ENCODE data around the gene RFPL3.
A peak's percentile ranks its signal among the peaks of the same experiment; 100 is the strongest.

The RFPL3 gene

DNA sequence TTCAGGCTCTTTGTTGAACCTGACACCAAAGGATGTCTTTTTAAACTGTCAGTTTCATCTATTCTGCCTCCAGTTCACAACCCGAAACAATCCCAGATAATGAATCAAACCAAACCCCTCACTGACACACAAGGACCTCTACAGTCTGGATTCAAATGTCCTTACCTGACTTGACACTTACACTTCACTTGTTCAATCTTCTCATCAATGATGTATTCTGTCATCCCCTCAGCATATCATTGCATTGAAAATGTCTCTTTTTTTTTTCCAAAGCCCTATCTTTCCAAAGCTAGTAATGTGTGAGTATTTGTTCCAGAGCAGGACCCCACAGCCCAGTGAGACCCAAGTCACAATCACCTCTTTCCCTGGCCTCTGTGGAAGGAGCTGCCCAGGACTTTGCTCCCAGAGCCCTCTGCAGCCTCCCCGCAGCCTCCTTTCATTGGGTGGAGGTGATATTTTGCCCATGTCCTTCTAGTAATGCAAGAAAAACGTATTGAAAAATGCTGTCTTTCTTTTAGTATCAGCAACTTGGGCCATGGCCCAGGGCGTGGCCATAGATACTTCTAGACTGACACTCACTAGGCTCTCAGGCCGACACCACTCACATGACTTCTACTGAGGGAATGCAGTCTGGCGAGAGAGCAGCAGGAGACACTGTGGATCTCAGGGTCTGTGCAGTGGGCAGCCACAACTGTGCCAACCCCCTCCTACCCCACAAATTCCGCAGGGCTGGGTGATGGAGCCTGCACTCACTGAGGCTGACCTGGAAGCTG, 18.2 kb downstream of the RFPL3 start:
- Histone ChIP-seq H3K4me3 (ENCODE audit: insufficient read depth, low read length, poor library complexity, severe bottlenecking) (no peak overlapping the region), H4K20me1 (ENCODE audit: low read depth, low read length) (peaks cover 3% of the 10 kb centered on the region; the same call in 1 of the 2 replicates), H3K27me3 (ENCODE audit: low read length) (no peaks in the 10 kb centered on the region), H3K27ac (ENCODE audit: low read depth, low read length) (no peak overlapping the region), H3K4me2 (ENCODE audit: low read depth, low read length, poor library complexity, severe bottlenecking) (no peak overlapping the region), H3K9ac (ENCODE audit: low read length) (no peak overlapping the region), H3K9me2 (replicated peaks; ENCODE audit: insufficient read depth, low read length) (no peaks in the 10 kb centered on the region), H3K79me2 (ENCODE audit: insufficient read depth, low read length) (no peaks in the 10 kb centered on the region), H3F3A (ENCODE audit: insufficient read depth) (no peaks in the 10 kb centered on the region), H3K36me3 (ENCODE audit: low read length) (no peaks in the 10 kb centered on the region), H2AFZ (ENCODE audit: low read depth, low read length, severe bottlenecking) (no peak overlapping the region), H3K9me3 (ENCODE audit: insufficient read depth, low read length) (no peaks in the 10 kb centered on the region)
- TF ChIP-seq EZH2phosphoT487 (conservative IDR thresholded peaks at IDR 0.05; ENCODE audit: low read length), result no peak
- TF ChIP-seq, protein P1, sequence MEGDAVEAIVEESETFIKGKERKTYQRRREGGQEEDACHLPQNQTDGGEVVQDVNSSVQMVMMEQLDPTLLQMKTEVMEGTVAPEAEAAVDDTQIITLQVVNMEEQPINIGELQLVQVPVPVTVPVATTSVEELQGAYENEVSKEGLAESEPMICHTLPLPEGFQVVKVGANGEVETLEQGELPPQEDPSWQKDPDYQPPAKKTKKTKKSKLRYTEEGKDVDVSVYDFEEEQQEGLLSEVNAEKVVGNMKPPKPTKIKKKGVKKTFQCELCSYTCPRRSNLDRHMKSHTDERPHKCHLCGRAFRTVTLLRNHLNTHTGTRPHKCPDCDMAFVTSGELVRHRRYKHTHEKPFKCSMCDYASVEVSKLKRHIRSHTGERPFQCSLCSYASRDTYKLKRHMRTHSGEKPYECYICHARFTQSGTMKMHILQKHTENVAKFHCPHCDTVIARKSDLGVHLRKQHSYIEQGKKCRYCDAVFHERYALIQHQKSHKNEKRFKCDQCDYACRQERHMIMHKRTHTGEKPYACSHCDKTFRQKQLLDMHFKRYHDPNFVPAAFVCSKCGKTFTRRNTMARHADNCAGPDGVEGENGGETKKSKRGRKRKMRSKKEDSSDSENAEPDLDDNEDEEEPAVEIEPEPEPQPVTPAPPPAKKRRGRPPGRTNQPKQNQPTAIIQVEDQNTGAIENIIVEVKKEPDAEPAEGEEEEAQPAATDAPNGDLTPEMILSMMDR (IDR thresholded peaks at IDR 0.05; ENCODE audit: insufficient read depth, low read length, poor library complexity, severe bottlenecking), result no peak

DNA sequence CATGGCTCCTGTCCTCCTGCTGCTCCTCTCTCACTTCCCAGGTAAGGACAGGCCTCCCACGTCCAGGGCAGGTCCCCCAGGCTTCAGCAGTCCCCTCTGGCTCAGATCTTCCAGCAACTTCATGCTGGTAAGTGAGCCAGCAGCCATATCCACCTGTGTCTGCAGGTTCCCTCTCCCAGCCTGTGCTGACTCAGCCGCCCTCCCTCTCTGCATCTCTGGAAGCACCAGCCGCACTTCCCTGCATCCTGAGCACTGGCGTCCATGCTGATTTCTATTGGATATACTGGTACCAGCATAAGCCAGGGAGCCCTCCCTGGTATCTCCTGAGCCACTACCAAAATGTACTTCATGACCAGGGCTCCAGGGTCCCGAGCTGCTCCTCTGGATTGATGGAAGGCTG, 19.0 kb downstream of the RFPL3 start:
- H3K79me2 ChIP-seq (ENCODE audit: insufficient read depth, low read length), result no peaks in the 10 kb centered on the region
- TF ChIP-seq, protein P1 (IDR thresholded peaks at IDR 0.05; ENCODE audit: insufficient read depth, low read length, poor library complexity, severe bottlenecking), result no peak
- TF ChIP-seq EZH2phosphoT487 (conservative IDR thresholded peaks at IDR 0.05; ENCODE audit: low read length), result no peak

DNA sequence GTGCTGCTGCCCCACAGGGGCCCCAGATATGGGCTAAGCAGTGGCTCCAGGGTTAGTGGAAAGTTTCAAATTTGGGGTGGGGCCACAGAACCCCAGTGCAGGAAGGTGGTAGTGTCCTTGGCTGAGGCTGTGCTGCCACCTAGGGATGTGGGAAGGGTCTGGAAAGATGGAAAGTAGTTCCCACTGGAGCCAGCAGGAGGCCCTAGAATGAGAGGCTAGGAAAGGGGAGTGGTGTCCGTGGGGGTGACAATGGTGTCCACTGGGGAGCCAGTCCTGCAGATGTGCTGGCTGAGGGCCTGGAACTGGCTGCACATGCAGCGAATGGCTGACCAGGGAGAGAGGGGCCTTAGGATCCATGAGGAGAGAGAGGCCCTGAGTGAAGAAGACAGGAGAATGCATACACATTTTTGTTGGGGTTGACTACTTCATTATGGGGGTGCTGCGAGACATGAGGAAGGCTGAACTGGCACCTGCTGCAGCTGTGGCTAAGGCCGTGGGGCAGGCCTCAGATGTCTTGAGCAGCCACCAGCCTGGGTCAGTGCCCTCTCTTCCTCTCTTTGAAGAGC, 21.1 kb downstream of the RFPL3 start:
- Histone ChIP-seq H3K4me2 (ENCODE audit: low read depth, low read length, poor library complexity, severe bottlenecking) (no peak overlapping the region), H4K20me1 (ENCODE audit: low read depth, low read length) (no peaks in the 10 kb centered on the region), H3K4me3 (ENCODE audit: insufficient read depth, low read length, poor library complexity, severe bottlenecking) (no peak overlapping the region), H3K9me3 (ENCODE audit: insufficient read depth, low read length) (no peaks in the 10 kb centered on the region), H3F3A (ENCODE audit: insufficient read depth) (no peaks in the 10 kb centered on the region), H3K9me2 (replicated peaks; ENCODE audit: insufficient read depth, low read length) (no peaks in the 10 kb centered on the region), H3K79me2 (ENCODE audit: insufficient read depth, low read length) (no peaks in the 10 kb centered on the region), H2AFZ (ENCODE audit: low read depth, low read length, severe bottlenecking) (no peak overlapping the region), H3K27me3 (ENCODE audit: low read length) (no peaks in the 10 kb centered on the region), H3K27ac (ENCODE audit: low read depth, low read length) (no peak overlapping the region), H3K36me3 (ENCODE audit: low read length) (no peaks in the 10 kb centered on the region), H3K9ac (ENCODE audit: low read length) (no peak overlapping the region)
- TF ChIP-seq, protein P1 (IDR thresholded peaks at IDR 0.05; ENCODE audit: insufficient read depth, low read length, poor library complexity, severe bottlenecking), result peak; percentile 16
- TF ChIP-seq EZH2phosphoT487 (conservative IDR thresholded peaks at IDR 0.05; ENCODE audit: low read length), result no peak

More for the DNA sequence above, 19.0 kb downstream of the RFPL3 start:
- Histone ChIP-seq H4K20me1 (ENCODE audit: low read depth, low read length) (peaks cover 3% of the 10 kb centered on the region; the same call in 1 of the 2 replicates), H3K27ac (ENCODE audit: low read depth, low read length) (no peak overlapping the region), H3K9me3 (ENCODE audit: insufficient read depth, low read length) (no peaks in the 10 kb centered on the region), H3K4me3 (ENCODE audit: insufficient read depth, low read length, poor library complexity, severe bottlenecking) (no peak overlapping the region), H3K27me3 (ENCODE audit: low read length) (no peaks in the 10 kb centered on the region), H3F3A (ENCODE audit: insufficient read depth) (no peaks in the 10 kb centered on the region), H2AFZ (ENCODE audit: low read depth, low read length, severe bottlenecking) (no peak overlapping the region), H3K36me3 (ENCODE audit: low read length) (no peaks in the 10 kb centered on the region), H3K9me2 (replicated peaks; ENCODE audit: insufficient read depth, low read length) (no peaks in the 10 kb centered on the region), H3K9ac (ENCODE audit: low read length) (no peak overlapping the region), H3K4me2 (ENCODE audit: low read depth, low read length, poor library complexity, severe bottlenecking) (no peak overlapping the region)
